SK-N-SH treated with all-trans-retinoic acid at 6 μM for 48 hours (cell line): ENCODE measurements around the gene MTMR8.

Experiments
- ATAC-seq: fragments of 200-7000 bp; cut with Tn5 transposase; 3 replicates; pipeline ENCODE4 v1.9.1; 2020; ENCODE audit warnings: mild to moderate bottlenecking, moderate library complexity
- ARNTL ChIP-seq: fragments of 450-650 bp; formaldehyde crosslinking; IDR thresholded peaks from 2 replicates; pipeline ENCODE4 v1.5.0; 2020; ENCODE audit warnings: low read depth, mild to moderate bottlenecking, moderate library complexity, borderline replicate concordance
- BACH2 ChIP-seq: fragments of 250-450 bp; sonication (Bioruptor Pico); IDR thresholded peaks from 2 replicates; pipeline ENCODE4 v1.9.0; 2021; ENCODE audit warnings: mild to moderate bottlenecking, borderline replicate concordance
- CSDC2 ChIP-seq: fragments of 250-450 bp; sonication (Bioruptor Pico); IDR thresholded peaks from 2 replicates; pipeline ENCODE4 v1.5.0; 2020; ENCODE audit warnings: mild to moderate bottlenecking, moderate library complexity
- GLIS3 ChIP-seq: fragments of 250-450 bp; sonication (Bioruptor Pico); IDR thresholded peaks from 2 replicates; pipeline ENCODE4 v1.5.0; 2020; ENCODE audit warnings: mild to moderate bottlenecking, moderate library complexity
- ISL1 ChIP-seq: fragments of 250-450 bp; sonication (Bioruptor Pico); IDR thresholded peaks from 2 replicates; pipeline ENCODE4 v2.1.2; 2022; ENCODE audit warnings: mild to moderate bottlenecking, moderate library complexity
- OSR1 ChIP-seq: fragments of 250-450 bp; sonication (Bioruptor Pico); IDR thresholded peaks from 2 replicates; pipeline ENCODE4 v1.8.0; 2022; ENCODE audit warnings: moderate library complexity, mild to moderate bottlenecking, inconsistent platforms
- PPARA ChIP-seq: fragments of 250-450 bp; sonication (Bioruptor Pico); IDR thresholded peaks from 2 replicates; pipeline ENCODE4 v1.5.0; 2020; ENCODE audit warnings: mild to moderate bottlenecking, borderline replicate concordance
- SNAI2 ChIP-seq: fragments of 250-450 bp; sonication (Bioruptor Pico); IDR thresholded peaks from 2 replicates; pipeline ENCODE4 v1.5.0; 2020; ENCODE audit warnings: mild to moderate bottlenecking, moderate library complexity
- TCF4 ChIP-seq: fragments of 250-450 bp; sonication (Bioruptor Pico); IDR thresholded peaks from 2 replicates; pipeline ENCODE4 v1.8.0; 2021; ENCODE audit warnings: mild to moderate bottlenecking, moderate library complexity, borderline replicate concordance
- TOX ChIP-seq: fragments of 250-450 bp; sonication (Bioruptor Pico); IDR thresholded peaks from 2 replicates; pipeline ENCODE4 v1.8.0; 2021; ENCODE audit warnings: mild to moderate bottlenecking, moderate library complexity, borderline replicate concordance
- ZC3H10 ChIP-seq: fragments of 250-450 bp; sonication (Bioruptor Pico); IDR thresholded peaks from 2 replicates; pipeline ENCODE4 v1.5.1; 2021; ENCODE audit warnings: mild to moderate bottlenecking, moderate library complexity
- ZFP3 ChIP-seq: fragments of 250-450 bp; sonication (Bioruptor Pico); IDR thresholded peaks from 2 replicates; pipeline ENCODE4 v1.5.0; 2020; ENCODE audit warnings: mild to moderate bottlenecking, moderate library complexity
- ZFP30 ChIP-seq: fragments of 450-650 bp; formaldehyde crosslinking; IDR thresholded peaks from 2 replicates; pipeline ENCODE4 v1.5.0; 2022; ENCODE audit warnings: mild to moderate bottlenecking, moderate library complexity
- ZNF70 ChIP-seq: fragments of 450-650 bp; formaldehyde crosslinking; IDR thresholded peaks from 2 replicates; pipeline ENCODE4 v1.5.0; 2020; ENCODE audit warnings: mild to moderate bottlenecking, moderate library complexity
- ZNF8 ChIP-seq: fragments of 450-650 bp; formaldehyde crosslinking; IDR thresholded peaks from 2 replicates; pipeline ENCODE4 v1.5.0; 2020; ENCODE audit warnings: mild to moderate bottlenecking, moderate library complexity
- TF ChIP-seq, protein P1 (sequence below): fragments of 250-450 bp; sonication (Bioruptor Pico); IDR thresholded peaks from 2 replicates; pipeline ENCODE4 v1.5.0; 2020; ENCODE audit warnings: mild to moderate bottlenecking, moderate library complexity
- TF ChIP-seq, protein P2 (sequence below): fragments of 250-450 bp; sonication (Bioruptor Pico); IDR thresholded peaks from 2 replicates; pipeline ENCODE4 v1.8.0; 2020; ENCODE audit warnings: mild to moderate bottlenecking, moderate library complexity, borderline replicate concordance
- TF ChIP-seq, protein P3 (sequence below): fragments of 250-450 bp; sonication (Bioruptor Pico); IDR thresholded peaks from 2 replicates; pipeline ENCODE4 v1.8.0; 2021; ENCODE audit warnings: low read depth, mild to moderate bottlenecking, moderate library complexity, borderline replicate concordance
- TF ChIP-seq, protein P4 (sequence below): fragments of 250-450 bp; sonication (Bioruptor Pico); IDR thresholded peaks from 2 replicates; pipeline ENCODE4 v1.5.1; 2020; ENCODE audit warnings: low read depth, mild to moderate bottlenecking, moderate library complexity
- TF ChIP-seq, protein P5 (sequence below): fragments of 250-450 bp; sonication (Bioruptor Pico); IDR thresholded peaks from 2 replicates; pipeline ENCODE4 v1.5.1; 2021; ENCODE audit warnings: mild to moderate bottlenecking, moderate library complexity

The MTMR8 gene

DNA sequence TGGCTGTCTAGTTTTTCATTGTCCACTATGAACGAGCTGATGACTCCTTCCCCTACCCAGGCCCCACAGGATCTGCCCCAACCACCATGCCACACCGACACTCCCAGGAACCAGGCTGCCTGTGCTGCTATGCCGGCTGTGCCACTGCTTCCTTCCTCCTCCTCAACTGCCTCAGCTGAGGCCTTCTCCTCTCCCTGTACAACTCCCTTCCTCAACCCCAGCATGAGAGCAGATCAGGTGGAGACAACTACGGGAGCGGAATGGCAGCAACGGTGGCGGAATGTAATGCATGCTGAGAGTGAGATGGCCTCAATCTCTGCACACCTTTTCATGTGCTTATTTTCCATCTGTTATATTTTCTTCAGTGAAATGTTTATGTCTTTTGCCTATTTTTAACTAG is 88.5 kb downstream of the MTMR8 start:
- no peak for TF ChIP-seq ZFP3
- TF ChIP-seq, protein P1, sequence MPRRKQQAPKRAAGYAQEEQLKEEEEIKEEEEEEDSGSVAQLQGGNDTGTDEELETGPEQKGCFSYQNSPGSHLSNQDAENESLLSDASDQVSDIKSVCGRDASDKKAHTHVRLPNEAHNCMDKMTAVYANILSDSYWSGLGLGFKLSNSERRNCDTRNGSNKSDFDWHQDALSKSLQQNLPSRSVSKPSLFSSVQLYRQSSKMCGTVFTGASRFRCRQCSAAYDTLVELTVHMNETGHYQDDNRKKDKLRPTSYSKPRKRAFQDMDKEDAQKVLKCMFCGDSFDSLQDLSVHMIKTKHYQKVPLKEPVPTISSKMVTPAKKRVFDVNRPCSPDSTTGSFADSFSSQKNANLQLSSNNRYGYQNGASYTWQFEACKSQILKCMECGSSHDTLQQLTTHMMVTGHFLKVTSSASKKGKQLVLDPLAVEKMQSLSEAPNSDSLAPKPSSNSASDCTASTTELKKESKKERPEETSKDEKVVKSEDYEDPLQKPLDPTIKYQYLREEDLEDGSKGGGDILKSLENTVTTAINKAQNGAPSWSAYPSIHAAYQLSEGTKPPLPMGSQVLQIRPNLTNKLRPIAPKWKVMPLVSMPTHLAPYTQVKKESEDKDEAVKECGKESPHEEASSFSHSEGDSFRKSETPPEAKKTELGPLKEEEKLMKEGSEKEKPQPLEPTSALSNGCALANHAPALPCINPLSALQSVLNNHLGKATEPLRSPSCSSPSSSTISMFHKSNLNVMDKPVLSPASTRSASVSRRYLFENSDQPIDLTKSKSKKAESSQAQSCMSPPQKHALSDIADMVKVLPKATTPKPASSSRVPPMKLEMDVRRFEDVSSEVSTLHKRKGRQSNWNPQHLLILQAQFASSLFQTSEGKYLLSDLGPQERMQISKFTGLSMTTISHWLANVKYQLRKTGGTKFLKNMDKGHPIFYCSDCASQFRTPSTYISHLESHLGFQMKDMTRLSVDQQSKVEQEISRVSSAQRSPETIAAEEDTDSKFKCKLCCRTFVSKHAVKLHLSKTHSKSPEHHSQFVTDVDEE (CRISPR knock-in tag): no peak
- no peak for TF ChIP-seq ZNF70 (CRISPR knock-in tag)
- TF ChIP-seq, protein P2, sequence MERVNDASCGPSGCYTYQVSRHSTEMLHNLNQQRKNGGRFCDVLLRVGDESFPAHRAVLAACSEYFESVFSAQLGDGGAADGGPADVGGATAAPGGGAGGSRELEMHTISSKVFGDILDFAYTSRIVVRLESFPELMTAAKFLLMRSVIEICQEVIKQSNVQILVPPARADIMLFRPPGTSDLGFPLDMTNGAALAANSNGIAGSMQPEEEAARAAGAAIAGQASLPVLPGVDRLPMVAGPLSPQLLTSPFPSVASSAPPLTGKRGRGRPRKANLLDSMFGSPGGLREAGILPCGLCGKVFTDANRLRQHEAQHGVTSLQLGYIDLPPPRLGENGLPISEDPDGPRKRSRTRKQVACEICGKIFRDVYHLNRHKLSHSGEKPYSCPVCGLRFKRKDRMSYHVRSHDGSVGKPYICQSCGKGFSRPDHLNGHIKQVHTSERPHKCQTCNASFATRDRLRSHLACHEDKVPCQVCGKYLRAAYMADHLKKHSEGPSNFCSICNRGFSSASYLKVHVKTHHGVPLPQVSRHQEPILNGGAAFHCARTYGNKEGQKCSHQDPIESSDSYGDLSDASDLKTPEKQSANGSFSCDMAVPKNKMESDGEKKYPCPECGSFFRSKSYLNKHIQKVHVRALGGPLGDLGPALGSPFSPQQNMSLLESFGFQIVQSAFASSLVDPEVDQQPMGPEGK (CRISPR knock-in tag): no peak

DNA sequence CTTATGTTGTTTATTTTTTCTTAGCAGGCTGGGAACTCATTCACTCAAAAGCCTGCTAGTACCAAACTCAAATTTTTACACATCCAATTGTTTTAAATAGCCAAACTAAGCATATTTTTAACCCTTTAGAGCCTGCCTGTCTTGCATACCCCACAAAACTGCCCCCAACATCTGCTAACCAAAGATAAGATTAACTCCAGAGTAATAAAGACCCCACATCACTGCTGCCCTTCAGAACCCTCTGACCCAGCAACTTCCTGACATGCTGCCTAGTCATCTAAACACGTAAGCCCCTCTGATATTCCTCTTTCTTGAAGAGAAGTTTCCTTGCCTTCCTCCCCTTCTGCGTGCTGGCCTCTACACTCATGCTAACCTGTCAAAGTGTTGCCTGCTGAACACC is 104.1 kb downstream of the MTMR8 start:
- TF ChIP-seq SNAI2 (CRISPR knock-in tag) (no peak), PPARA (no peak), ZNF70 (CRISPR knock-in tag) (no peak), OSR1 (CRISPR knock-in tag) (no peak), ZFP30 (CRISPR knock-in tag) (no peak), TCF4 (no peak), TOX (CRISPR knock-in tag) (no peak), ISL1 (CRISPR knock-in tag) (no peak), GLIS3 (CRISPR knock-in tag) (no peak), ARNTL (no peak), BACH2 (CRISPR knock-in tag) (no peak), ZC3H10 (CRISPR knock-in tag) (no peak), CSDC2 (CRISPR knock-in tag) (no peak), ZNF8 (CRISPR knock-in tag) (no peak)
- TF ChIP-seq, protein P3, sequence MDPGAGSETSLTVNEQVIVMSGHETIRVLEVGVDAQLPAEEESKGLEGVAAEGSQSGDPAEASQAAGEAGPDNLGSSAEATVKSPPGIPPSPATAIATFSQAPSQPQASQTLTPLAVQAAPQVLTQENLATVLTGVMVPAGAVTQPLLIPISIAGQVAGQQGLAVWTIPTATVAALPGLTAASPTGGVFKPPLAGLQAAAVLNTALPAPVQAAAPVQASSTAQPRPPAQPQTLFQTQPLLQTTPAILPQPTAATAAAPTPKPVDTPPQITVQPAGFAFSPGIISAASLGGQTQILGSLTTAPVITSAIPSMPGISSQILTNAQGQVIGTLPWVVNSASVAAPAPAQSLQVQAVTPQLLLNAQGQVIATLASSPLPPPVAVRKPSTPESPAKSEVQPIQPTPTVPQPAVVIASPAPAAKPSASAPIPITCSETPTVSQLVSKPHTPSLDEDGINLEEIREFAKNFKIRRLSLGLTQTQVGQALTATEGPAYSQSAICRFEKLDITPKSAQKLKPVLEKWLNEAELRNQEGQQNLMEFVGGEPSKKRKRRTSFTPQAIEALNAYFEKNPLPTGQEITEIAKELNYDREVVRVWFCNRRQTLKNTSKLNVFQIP: no peak
- TF ChIP-seq, protein P4, sequence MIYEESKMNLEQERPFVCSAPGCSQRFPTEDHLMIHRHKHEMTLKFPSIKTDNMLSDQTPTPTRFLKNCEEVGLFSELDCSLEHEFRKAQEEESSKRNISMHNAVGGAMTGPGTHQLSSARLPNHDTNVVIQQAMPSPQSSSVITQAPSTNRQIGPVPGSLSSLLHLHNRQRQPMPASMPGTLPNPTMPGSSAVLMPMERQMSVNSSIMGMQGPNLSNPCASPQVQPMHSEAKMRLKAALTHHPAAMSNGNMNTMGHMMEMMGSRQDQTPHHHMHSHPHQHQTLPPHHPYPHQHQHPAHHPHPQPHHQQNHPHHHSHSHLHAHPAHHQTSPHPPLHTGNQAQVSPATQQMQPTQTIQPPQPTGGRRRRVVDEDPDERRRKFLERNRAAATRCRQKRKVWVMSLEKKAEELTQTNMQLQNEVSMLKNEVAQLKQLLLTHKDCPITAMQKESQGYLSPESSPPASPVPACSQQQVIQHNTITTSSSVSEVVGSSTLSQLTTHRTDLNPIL (CRISPR knock-in tag): no peak
- TF ChIP-seq, protein P5, sequence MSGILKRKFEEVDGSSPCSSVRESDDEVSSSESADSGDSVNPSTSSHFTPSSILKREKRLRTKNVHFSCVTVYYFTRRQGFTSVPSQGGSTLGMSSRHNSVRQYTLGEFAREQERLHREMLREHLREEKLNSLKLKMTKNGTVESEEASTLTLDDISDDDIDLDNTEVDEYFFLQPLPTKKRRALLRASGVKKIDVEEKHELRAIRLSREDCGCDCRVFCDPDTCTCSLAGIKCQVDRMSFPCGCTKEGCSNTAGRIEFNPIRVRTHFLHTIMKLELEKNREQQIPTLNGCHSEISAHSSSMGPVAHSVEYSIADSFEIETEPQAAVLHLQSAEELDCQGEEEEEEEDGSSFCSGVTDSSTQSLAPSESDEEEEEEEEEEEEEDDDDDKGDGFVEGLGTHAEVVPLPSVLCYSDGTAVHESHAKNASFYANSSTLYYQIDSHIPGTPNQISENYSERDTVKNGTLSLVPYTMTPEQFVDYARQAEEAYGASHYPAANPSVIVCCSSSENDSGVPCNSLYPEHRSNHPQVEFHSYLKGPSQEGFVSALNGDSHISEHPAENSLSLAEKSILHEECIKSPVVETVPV (CRISPR knock-in tag): no peak
- TF ChIP-seq, protein P1 (CRISPR knock-in tag): no peak
- ATAC-seq: no peak

More for the DNA sequence above, 88.5 kb downstream of the MTMR8 start:
- no peak for ATAC-seq
